HPDE6-E6E7 (cell line): ENCODE results near the gene CCNF.

ENCODE experiments used
- DNase-seq: peaks from one replicate; pipeline ENCODE4 v3.0.0; 2011; ENCODE audit warnings: missing footprints; ENCODE audit errors: extremely low spot score

CCNF gene

DNA sequence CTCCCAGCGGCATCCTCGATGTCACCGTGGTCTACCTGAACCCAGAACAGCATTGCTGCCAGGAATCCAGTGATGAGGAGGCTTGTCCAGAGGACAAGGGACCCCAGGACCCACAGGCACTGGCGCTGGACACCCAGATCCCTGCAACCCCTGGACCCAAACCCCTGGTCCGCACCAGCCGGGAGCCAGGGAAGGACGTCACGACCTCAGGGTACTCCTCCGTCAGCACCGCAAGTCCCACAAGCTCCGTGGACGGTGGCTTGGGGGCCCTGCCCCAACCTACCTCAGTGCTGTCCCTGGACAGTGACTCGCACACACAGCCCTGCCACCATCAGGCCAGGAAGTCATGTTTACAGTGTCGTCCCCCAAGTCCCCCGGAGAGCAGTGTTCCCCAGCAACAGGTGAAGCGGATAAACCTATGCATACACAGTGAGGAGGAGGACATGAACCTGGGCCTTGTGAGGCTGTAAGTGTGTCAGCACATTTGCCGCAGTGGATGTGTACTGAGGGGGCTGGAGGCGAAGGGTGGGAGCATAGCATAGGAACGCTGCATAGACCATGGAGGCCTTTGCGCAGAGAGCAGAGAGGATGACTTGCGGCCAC lies 27.4 kb downstream of the CCNF start:
- DNase-seq, result no peak

DNA sequence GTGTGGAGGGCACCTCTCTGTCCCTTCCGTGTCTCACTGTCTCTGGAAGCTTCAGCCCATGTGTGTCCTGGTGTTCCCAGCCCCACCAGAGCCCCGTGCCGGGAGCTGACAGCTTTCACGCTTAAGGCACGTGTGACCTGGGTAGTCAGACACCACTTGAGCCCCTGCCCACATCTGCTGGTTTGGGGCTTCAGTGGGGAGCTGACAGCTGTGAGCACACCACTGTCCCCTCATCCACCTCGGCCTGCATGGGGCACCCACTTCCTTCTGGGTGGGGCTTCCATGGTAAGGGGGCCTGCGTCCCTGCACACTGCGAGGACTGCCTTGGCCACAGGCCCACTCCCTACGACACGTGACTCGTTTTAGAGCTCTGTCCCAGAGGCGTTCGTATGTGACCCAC lies 28.0 kb downstream of the CCNF start:
- DNase-seq, result no peak

DNA sequence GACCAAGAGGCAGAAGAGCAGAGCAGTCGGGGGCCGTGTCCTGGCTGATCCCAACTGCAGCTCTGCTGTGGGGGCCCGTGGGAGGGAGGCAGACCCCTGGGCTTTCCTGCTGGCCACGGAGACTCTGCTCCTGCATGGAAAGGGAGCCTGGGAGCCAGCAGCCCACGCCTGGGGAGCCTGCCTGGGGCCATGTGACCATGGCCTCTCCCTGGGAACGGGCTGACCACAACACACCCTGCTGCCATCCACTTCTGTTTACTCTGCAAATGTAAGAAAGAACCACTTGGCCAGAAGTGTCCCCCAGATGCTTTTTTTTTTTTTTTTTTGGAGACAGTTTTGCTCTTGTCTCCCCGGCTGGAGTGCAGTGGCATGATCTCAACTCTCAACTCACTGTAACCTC lies 28.7 kb downstream of the CCNF start:
- DNase-seq, result no peak

DNA sequence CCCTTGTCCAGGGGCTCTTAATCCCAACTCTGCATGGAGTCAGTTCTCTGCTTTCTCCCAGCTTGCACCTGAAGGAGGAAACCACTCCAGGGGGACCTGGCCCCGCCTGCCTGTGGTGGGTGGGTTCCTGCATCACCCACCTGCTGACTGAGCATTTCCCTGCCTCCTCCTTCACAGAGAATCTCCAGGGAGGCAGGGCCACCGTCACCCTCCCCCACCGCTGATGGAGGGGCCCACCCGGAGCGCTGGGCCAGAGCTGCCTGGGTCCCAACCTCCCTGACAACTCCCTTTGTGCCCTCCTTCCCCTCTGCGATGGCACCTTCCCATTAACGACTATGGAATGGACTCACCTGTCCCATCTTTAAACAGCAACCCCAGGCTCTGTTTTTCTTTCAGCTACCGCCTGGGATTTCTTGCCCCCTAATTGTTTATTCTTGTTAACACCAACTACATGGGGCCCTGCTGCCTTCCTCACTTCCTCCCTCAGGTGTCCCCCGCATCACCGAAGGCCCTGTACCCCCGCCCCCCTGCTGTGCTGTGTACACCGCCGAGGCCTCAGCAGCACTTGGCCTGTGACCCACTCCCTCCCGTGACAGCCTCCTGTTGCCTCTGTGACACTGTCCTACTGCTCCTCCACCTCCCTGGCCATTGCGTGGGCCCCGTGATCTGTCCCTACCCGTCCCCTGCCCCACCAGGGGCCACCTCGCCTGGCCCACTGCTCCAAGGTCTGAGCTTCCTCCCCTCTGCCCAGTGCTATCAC lies 29.8 kb downstream of the CCNF start:
- no peak for DNase-seq

DNA sequence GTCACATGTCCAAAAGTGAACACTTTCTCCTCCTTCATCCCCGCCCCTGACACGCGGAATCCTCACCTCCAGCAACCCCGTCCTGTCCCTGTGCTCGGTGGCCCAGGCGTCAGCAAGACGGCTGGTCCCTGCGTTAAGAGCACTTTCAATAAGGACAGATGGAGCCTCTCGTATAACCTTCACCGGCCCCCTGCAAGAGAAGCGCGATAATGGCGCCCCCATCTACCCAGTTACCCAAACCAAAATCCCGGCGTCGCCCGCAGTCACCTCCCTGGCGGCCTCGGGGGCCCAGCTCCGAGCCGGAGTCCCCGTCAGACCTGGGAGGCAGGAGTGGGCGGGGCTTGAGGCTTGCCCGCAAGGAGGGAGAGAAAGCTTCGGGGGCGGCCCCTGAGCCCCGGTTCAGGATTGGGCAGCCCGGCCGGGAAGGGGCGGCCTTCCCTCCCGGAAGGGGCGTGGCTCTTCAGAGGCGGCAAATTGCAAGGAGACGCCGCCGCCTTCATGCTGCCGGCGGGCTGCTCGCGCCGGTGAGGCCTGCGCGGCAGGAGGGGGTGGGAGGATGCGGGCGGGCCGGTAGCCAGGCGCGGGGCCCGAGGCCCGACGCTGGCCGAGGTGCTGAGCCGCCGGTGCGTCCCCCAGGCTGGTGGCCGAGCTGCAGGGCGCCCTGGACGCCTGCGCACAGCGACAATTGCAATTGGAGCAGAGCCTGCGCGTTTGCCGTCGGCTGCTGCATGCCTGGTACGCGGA lies 30.6 kb downstream of the CCNF start, which contains the start of gene TEDC2:
TSS of gene TEDC2 (plus strand) at position 463 of the 744 bp plus-strand sequence. CDS start at position 499, 36 bp downstream.
- DNase-seq, result peak; percentile 99

DNA sequence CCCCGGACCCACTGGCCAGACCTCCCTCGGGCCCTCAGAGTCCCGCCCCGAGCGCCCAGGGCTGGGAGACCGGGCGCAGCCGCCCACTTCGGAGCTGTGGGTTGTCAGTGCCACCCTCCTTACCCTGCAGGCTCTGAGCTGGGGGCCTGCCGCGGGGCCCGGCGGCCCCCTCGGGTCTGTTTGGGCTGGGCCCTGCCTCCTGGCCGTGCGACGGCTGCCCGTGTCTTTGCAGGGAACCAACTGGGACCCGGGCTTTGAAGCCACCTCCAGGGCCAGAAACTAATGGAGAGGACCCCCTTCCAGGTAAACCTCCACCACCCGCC lies 31.1 kb downstream of the CCNF start:
- DNase-seq, result no peak

DNA sequence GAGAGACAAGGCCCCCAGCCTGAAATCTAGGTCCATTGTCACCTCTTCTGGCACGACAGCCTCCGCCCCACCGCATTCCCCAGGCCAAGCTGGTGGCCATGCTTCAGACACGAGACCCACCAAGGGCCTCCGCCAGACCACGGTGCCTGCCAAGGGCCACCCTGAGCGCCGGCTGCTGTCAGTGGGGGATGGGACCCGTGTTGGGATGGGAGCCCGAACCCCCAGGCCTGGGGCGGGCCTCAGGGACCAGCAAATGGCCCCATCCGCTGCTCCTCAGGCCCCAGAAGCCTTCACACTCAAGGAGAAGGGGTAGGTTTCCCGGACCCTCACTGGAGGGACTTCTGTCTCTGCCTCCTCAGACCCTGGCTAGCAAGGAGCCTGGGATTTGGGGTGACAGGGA lies 31.7 kb downstream of the CCNF start:
- no peak for DNase-seq

DNA sequence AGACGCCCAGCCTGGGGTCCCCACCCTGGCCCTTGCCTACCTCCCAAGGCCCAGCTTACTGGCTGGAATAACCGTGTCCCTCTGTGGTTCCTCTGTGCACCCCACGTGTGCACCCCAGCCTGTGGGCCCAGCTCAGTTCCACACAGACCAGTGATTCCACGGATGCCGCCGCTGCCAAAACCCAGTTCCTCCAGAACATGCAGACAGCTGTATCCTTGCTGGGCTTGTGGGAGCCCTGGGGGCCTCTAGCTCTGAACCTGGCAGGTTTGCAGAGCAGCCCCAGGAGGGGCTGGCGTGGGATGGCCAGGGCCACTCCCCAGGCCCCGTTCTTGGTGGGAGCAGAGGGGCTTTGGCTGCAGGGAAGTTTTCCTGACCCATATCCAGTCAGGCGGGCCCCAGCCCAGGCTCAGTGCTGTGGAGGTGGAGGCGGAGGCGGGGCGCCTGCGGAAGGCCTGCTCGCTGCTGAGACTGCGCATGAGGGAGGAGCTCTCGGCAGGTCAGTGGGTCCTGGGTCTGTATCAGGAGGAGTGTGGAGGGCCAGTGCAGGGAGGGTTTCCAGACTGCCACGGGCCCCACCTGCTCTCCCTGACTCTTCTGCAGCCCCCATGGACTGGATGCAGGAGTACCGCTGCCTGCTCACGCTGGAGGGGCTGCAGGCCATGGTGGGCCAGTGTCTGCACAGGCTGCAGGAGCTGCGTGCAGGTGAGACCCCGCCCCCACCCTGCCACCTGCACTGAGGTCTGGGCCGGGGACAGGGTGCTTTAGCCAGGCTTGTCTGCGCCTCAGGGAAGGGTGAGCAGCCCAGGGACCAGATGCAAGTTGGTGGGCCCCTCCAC lies 33.0 kb downstream of the CCNF start:
- no peak for DNase-seq

DNA sequence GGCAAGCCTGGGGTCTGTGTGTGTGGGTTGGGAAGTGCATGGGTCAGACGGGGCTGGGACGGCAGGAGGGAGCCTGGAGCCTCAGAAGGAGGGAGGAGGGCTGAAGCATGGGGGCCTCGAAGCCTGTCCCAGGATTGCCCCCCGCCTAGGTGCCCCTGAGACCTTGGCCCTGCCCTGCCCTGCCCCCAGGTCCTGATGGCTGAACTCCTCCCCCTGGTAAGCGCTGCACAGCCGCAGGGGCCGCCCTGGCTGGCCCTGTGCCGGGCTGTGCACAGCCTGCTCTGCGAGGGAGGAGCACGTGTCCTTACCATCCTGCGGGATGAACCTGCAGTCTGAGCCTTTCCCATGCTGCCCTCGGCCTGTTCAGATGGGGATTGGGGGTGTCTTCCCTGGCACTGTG lies 35.1 kb downstream of the CCNF start:
- no peak for DNase-seq

DNA sequence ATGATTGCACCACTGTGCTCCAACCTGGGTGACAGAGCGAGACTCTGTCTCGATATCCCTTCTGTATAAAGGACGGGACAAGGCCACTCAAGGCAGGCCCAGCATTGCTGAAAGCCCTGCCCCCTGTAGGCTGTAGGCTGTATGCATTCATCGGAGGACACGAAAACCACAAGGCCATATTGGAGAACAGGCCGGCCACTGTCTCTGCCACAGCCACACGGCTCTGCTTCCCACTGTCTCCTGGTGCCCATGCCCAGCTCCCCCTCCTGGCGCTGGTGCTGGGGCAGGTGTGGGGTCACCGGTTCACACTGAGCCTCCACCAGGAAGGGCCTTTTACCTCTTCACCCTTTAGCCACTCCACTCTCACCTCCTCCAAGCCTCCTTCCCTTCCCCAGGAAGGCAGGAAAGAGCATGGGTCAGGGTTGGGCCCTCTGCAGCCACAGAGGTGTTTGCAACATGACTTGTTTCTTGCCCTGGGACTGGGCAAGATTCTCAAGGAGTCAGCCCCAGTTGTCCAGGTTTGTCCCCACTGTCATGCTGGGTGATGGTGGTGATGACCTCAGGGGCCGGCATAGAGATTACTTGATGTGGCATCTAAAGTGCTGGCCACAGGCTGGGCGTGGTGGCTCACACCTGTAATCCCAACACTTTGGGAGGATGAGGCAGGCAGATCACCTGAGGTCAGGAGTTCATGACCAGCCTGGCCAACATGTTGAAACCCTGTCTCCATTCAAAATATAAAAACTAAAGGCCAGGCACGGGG lies 36.6 kb downstream of the CCNF start:
- no peak for DNase-seq

DNA sequence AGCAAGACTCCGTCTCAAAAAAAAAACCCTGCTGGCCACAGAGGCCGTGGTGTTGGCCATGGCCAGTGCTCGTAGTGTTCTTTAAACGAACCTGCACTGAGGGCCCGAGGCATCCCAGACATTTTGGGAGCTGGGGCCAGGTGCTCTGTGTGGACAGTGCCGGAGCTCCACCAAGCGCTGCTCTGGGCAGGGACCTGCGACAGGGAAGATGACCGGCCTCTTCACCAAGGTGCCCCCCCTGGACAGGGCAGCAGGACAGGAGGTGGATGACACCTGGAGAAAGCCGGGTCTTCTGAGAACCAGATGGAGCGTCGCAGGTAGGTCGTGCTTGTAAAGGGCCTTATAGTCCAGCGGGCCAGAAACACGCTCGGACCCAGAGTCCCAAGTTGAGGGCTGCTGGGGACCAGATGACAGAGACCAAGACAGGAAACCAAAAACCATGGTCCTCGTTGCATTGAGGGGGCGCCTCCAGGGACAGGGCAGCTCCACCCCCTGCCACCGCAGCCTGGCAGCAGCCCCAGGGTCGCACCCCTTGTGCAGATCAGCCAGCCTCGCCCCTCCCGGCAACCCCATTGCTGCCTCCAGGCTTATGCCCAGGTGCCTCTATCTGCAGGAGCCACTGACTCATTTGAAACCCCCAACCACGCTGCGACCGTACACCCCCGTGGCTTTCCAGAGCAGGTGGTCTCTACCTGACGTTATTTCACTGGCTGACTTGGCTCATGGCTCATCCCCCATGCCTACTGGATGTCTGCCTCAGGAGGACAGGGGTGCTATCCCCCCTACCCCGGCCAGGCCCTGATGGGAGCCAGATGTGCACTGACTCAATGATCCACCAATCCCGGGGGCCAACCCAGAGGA lies 37.6 kb downstream of the CCNF start:
- DNase-seq, result no peak

DNA sequence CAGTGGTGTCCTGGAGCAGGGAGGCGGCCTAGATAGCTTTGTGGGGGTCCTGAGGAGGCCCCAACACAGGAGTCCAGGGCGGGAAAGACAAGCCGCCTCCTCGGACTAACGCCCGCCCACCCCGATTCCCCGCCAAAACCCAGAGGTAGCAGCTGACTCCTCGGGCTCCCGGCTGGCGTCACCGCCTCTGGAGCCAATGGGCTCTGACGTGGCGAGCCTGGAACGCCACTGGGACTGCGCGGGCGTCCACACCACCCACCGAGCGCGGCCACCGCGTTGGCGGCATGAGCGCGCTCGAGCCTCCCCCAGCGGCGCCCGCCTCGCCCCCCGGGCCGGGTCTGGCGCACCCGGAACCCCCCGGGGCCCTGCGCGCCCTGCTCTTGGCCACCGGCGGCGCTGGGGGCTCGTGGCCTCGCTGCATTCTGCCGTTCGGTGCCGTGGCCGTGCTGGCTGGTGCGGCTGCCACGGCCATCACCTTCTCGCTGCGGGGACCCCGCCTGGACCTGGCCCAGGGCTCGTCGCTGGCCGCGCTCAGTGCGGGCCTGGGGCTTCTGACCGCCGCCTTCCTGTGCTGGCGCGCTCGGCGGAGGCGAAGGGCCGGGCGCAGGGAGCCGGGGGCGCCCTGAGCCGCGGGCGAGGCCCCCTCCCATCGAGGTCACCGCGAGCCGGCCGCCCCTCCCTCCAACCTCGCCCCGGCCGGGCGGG lies 38.4 kb downstream of the CCNF start:
- DNase-seq, result peak; percentile 77

DNA sequence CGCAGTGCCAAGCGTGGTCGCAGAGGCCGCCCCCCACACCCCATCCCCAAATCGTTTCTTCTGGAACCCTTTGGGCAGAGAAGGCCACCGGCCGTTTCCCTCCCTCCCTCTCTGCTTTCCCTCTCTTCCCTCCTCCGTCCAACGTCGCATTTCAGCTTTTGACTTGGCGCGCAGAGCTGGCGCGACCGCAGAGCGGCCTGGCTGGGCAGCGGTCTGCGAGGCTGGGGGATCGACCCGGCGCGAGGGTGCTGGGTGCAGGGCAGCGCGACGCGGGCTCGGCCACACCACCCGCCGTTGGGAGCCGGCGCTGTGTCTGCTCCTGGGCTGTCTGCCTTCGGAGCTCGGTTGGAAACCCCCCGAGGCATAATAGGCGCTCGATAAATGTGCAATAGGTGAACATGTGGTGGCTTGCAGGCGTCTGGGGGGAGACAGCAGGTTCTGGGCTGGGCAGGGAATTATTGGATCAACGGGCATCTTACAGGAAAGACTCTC lies 39.0 kb downstream of the CCNF start:
- DNase-seq, result peak; percentile 69

DNA sequence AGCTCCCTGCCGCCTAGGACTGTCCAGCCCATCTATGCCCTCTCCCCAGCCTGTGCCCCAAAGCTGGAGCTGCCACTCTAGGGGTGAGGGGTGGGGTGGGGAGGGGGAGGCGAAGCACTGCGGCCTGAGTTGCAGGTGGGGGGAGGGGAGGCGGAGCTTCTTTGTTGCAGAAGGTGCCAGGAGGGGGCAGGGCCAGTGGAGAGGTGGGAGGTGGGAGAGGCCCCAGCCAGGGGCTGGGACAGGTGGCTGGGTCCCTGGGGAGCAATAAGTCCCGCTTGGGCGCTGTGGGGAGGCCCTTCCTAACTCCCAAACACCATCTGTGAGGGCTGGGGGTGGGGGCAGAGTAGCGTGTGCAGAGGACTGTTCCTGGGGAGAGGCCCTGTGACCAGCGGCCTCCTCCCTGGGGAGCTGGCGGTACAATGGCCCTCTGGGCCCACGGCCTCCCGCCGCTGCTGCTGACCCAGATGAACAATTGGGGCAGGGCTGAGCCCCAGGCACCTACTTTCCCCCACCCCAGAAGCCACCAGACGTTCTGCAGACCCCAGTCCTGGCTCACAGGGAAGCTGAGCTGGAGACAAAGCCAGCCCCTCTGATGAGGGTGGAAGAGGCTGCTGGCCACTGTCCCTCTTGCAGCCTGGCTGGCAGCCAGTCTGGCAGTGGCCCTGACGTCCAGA lies 39.6 kb downstream of the CCNF start:
- no peak for DNase-seq

DNA sequence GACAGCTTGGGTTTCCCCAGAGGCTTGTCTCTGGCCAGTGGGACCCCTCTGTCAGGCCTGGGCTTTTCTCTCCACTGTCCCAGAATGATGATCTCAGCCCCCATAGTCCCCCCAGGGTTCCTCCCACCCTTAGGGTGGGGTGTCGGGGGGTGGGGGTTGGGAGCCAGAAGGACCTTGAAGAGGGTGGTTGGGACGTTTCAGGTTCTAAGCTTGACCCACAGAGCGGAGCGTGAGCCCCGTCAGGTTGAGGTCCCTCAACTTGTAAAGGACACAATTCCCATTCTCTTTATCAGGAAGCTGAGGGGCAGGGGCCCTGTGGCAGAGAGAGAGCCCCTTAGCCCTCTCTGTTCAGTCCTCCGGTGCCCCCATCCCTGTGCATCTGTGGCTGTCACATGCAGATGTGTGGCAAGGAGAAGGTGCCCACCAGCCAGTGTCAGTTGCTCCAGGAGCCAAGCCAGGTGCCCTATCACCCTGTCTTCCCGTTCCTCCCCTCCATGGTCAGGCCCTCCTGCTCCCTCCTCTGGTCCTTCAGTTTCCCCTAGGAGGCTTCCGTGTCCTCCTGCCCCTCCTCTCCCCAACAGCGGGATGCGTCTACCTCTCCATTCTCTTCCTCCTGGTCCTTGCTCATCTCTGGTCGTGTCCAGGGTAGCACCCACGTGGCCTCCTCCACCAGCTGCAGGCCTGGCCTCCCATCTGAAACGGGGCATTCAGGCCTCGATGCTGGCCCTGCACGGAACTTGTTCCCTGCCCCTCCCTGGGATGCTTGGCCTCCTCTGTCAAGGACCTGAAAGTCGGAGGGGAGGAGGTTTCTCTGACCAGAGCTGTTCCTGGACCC lies 40.4 kb downstream of the CCNF start:
- no peak for DNase-seq

DNA sequence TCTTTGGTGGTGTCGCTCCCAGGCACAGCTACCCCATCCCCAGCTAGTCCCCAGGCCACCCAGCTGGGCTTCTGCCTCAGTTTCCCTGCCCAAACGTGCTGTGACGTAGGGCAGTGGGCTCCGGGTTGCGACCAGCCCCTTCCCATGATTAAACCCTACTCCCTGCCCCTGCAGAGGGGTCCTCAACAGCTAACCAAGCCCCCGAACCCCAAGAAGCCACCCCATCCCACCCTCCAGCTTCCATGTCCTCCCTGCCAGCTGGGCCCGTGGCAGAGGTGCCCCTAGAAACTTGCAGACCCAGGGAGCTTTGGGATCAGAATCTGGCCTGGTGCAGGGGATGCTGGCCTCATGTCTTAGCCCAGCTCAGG lies 41.0 kb downstream of the CCNF start:
- DNase-seq, result no peak

DNA sequence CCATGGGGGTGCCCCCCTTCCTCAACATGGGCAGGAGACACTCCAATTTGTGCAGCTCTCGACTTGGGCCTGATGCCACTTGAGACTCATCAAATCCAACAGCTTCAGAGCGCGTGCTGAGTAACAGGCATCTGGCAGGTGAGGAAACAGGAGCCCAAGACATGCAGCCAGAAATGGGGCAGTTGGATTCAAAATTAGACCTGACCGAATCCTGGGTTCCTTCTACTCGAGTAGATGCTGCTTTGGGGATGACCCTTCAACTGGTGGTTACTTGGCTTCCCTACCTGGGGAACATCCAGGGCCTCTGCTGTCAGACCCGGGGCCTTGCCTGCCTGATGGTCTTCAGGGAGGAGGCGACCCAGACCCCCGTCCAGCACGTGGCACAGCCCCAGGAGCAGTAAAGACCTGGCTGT lies 41.4 kb downstream of the CCNF start:
- DNase-seq, result no peak

DNA sequence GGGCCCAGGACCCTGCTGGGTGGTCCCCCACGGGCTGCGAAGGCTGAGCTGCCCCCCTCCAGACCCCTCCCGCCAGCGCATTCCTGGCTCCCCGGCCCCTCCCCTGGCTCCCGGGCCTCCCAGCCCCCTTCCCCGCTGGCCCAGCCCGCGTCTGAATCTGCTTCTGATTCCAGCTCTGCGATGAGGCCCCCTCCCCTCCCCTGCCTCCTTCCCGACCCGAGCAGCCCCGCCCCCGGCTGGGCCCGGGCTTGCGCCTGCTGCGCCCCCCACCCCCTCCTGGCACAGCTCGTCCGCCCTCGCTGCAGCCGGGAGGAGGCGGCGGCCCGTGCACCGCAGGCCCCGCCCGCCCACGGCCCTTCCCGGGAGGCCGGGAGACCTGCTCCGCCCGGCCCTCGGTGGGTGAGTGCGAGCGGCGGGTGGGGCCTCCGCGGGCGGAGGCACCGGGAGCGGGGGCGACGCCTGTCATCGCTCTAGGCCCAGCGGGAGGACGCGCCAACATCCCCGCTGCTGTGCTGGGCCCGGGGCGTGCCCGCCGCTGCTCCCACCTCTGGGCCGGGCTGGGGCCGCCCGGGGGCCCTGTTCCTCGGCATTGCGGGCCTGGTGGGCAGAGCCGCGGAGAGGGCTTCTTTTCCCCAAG lies 41.9 kb downstream of the CCNF start, which contains the start of gene NTN3:
TSS of gene NTN3 (plus strand) at position 282 of the 637 bp plus-strand sequence. CDS start 405 bp downstream, outside the sequence.
- no peak for DNase-seq
